ENCODE measurements around the gene STARD10.

STARD10 gene

DNA sequence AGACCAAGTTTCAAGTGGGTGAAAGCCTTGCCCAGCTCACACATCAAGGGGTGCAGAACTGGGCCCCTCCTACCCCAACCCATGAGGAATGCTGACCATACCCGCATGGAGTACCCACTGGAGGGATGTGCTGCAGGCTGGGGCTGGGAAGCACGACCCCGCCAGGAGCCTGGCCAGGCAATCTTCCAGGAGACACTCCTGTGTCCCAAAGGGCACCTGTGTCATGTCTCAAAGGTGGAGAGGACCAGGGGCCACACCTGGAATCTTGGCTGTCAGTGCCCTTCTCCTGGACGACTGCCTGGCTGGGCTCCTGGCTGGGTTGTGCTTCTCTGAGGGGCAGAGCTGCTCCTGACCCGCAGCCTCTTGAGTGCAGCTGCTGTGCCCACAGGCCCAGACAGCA, 48.3 kb downstream of the STARD10 start:
- no peak for DNase-seq (ENCODE audit: low read depth in 2 of 2)

DNA sequence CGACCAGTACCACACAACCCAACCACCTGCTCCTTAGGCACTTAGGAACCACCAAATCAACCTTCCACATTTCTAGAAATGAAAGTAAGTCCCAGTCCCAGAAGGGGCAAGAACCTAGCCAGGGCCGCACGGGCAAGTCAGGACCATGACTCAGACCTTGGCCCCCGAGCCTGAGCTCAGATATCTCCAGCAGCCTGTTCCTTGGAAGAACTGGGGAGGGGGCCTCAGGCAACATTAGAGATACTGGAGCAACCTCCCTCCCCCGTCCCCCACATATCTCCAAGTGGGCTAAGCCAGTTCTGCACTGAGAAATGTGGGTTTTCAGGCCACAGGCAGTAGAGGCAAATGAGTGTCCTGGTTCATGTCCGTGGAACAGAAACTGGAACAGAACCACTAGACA, 49.4 kb downstream of the STARD10 start:
- no peak for DNase-seq (ENCODE audit: low read depth in 2 of 2)

GRCh38 chr11:72743321-72744221, 50.3 kb downstream of the STARD10 start:
- no peak for DNase-seq (ENCODE audit: low read depth in 2 of 2)

GRCh38 chr11:72742513-72743320, 51.1 kb downstream of the STARD10 start:
- DNase-seq (ENCODE audit: low read depth in 2 of 2), result no peak

DNA sequence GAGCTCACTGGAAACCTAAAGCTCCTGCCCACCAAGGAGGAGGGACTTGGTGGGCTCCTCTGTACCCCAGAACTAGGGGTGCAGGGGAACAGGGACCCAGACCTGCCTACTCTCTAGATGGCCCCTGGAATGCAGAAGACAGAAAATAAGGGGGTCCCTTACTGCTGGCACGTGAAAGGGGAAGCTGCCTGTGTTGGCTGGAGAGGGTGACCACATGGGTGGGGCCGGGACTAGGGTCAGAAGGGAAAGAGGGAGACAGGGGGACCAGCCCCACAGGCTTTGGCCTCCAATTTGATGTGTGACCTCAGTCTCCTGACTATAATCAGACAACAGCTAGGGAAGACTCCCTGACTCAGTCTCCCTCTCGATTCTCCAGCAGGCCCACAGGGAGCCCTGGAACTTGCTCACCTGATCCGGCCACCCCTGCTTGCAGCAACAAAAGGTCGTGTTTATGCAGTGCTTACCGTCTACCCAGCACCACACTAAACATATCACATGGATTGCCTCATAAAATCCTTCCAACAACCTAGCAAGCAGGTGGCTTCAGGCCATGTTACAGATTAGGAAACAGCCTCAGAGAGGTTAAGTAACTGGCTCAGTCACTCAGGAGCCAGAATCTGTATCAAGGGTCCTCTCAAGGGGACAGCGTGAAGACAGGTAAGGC, 51.9 kb downstream of the STARD10 start:
- DNase-seq (ENCODE audit: low read depth in 2 of 2), result no peak

GRCh38 chr11:72741429-72741833, 52.4 kb downstream of the STARD10 start:
- DNase-seq (ENCODE audit: low read depth in 2 of 2), result no peak

GRCh38 chr11:72740562-72741428, 53.1 kb downstream of the STARD10 start:
- DNase-seq (ENCODE audit: low read depth in 2 of 2), result no peak

GRCh38 chr11:72740060-72740424, 53.8 kb downstream of the STARD10 start:
- DNase-seq (ENCODE audit: low read depth in 2 of 2), result no peak

GRCh38 chr11:72739240-72740059, 54.4 kb downstream of the STARD10 start:
- DNase-seq (ENCODE audit: low read depth in 2 of 2), result no peak

DNA sequence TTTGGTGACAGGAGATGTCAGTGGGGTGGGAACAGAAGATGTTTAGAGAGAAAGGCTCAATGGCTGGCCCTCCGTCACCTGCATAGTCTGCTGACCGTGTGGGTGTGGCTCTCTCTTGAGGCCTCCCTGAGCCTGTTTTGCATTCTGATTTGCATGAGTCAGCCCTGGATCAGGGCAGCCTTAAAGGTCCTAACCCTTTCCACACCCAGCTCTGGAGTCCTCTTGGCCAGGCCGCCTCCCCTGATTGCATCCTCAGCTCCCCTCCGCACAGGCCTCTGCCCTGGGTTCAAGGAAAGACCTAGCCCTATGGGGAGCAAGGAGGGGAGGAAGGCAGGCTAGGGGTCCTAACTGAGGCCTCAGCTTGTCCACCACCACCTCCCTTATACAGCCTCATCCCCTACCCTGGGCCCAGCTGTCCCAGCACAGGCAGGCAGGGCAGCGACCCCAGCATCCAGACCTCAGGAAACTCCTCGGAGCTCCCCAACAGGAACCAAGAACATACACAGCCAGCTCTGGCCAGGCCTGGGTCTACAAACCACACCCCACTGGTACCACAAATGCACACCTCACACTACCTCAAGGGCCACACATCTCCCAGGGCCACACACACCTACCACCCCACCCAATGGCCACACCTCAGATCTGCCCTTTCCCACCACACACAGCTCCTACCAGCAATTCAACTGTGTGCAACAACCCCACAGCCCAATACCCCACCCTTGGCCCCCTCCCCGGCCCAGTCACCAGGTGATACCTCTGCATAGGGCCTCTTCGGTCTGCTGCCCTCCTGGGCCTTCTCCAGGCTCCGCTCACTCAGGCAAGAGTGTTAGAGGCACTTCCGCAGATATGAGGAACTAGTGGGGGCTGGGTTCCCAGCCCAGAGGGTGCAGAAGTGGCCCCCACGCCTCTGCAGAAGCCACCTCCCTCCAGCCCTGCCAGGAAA, 55.4 kb downstream of the STARD10 start:
- DNase-seq (ENCODE audit: low read depth in 2 of 2), result no peak

DNA sequence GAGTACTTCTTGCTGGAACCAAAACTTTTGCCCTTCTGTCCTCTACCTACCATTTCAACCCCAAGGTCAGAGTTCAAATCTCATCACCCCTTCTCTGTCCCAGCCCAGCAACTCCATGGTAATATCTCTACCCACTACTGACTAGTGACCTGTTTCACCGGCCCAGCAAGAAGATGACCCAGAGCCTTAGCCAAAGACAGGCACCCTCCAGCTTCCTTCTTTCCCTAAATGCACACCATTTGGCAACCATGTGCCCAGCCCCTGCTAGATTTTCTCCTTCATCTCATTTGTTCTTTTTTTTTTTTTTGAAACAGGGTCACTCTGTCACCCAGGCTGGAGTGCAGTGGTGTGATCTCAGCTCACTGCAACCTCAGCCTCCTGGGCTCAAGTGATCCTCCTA, 56.5 kb downstream of the STARD10 start:
- DNase-seq (ENCODE audit: low read depth in 2 of 2), result no peak

DNA sequence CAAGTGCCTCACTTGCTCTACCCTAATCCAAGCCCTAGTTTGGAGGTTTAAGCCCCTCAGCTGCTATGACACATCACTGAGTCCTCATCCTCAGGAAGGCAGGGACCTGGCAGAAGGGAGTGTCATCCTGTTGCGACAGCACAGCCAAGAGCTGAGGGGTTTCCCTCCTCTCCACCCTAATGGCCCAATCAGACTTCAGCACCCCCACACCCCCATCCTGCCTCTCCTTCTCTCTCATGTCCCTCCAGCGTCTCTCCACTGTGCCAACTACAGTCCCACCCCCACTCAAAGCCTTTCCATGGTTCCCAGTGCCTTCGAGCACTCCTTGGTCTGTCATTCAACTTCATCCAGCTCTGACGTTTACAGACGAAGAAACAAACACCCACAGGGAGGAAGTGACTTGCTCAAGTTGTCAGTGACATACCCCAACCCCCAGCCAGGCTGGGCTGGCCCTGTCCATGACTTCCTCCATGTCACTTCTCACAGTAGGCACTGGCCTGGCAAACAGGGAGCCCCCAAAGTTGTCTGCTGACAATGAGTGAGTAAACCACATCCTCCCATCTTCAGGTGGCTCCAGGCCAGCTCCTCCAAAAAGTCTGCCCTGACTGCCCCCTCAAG, 57.3 kb downstream of the STARD10 start:
- DNase-seq (ENCODE audit: low read depth in 2 of 2), result peak; percentile 28 to 48

- no peak for DNase-seq (ENCODE audit: low read depth in 2 of 2)
These were observed 58.3 kb downstream of the STARD10 start for GRCh38 chr11:72735495-72736027.

GRCh38 chr11:72732329-72732728, 61.5 kb downstream of the STARD10 start:
- no peak for DNase-seq (ENCODE audit: low read depth in 2 of 2)

DNA sequence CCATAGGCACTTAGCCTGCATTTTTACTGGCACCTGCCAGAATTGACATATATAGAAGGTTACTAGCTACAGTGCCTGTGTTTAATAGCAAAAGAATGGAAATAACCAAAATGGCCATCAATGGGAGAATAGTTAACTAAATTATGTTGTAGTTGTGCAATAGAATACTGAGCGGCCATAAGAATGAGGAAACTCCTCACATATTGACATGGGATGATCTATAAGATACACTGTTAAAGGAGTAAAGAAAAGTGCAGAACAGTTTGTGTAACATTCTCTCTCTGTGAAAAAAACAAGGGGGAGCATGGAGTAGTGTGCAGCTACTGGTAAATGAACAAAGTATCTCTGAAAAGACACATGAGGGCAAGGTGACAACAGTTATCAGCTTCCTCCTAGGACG, 63.1 kb downstream of the STARD10 start:
- no peak for DNase-seq (ENCODE audit: low read depth in 2 of 2)

GRCh38 chr11:72730243-72730642, 63.6 kb downstream of the STARD10 start:
- DNase-seq (ENCODE audit: low read depth in 2 of 2), result no peak

DNA sequence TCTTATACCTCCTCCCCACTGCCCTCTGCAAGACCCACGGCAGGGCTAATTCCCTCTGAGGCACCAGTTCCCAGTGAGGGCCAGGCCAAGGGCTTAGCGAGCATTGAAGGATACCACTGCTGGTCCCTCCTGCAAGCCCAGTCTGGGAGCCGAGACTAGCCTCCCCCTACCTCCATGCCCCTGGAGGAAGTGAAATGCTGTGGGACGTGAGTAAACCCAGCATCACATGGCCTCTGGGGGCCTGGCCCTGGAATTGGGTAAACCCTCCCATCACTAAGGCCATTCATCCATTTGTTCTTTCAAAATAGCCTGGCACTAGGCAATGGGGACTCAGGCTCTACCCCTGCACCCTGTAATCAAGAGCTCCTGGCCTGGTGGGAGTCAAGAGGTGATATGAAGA, 66.3 kb downstream of the STARD10 start:
- no peak for DNase-seq (ENCODE audit: low read depth in 2 of 2)
